Chondrocyte (in vitro differentiated cells): ENCODE data around the gene DSCAML1. TPM values are rescaled to one million over a fixed set of nuclear protein-coding genes. Genes with fewer than 3 reads are reported as not detected.

ENCODE experiments used
- DNase-seq: peaks from one replicate; pipeline ENCODE4 v3.0.0; 2021; ENCODE audit warnings: mixed read lengths, low spot score
- H3K27ac Mint-ChIP-seq: one replicate; pipeline ENCODE4 v1.8.0; 2021; ENCODE audit warnings: mild to moderate bottlenecking, moderate library complexity, mixed read lengths; ENCODE audit not compliant: unreplicated experiment
- H3K27me3 Mint-ChIP-seq: 2 replicates; pipeline ENCODE4 v1.8.0; 2021; ENCODE audit warnings: low read depth, mixed read lengths
- H3K36me3 Mint-ChIP-seq: 2 replicates; pipeline ENCODE4 v1.8.0; 2021; ENCODE audit warnings: low read depth, mixed read lengths
- H3K4me1 Mint-ChIP-seq: 2 replicates; pipeline ENCODE4 v1.8.0; 2021; ENCODE audit warnings: low read depth, mild to moderate bottlenecking, mixed read lengths
- H3K4me3 Mint-ChIP-seq: one replicate; pipeline ENCODE4 v1.8.0; 2021; ENCODE audit warnings: mild to moderate bottlenecking, moderate library complexity, mixed read lengths; ENCODE audit not compliant: unreplicated experiment
- H3K9me3 Mint-ChIP-seq: 2 replicates; pipeline ENCODE4 v1.8.0; 2021; ENCODE audit warnings: low read depth, mixed read lengths
- CTCF ChIP-seq: fragments of 200-600 bp; sonication (generic); IDR thresholded peaks from 2 replicates; pipeline ENCODE4 v1.5.0; 2021; ENCODE audit warnings: antibody characterized with exemption, mild to moderate bottlenecking, moderate library complexity
- total RNA-seq: library from RNA; stranded (reverse); gene quantifications from 3 replicates; pipeline ENCODE4 v1.2.1, GENCODE V29; 2021

DSCAML1 gene
- total RNA-seq, 1 donor from 2014 or later = not detected

GRCh38 chr11:117478126-117478860 is 318.7 kb downstream of the DSCAML1 start:
- Mint-ChIP-seq H3K4me1 (no peaks in the 10 kb centered on the region), H3K4me3 (no peak overlapping the region), H3K36me3 (no peaks in the 10 kb centered on the region), H3K27me3 (peaks cover 44% of the 10 kb centered on the region), H3K27ac (no peak overlapping the region), H3K9me3 (no peaks in the 10 kb centered on the region)
- DNase-seq = no peak
- TF ChIP-seq CTCF = no peak

DNA sequence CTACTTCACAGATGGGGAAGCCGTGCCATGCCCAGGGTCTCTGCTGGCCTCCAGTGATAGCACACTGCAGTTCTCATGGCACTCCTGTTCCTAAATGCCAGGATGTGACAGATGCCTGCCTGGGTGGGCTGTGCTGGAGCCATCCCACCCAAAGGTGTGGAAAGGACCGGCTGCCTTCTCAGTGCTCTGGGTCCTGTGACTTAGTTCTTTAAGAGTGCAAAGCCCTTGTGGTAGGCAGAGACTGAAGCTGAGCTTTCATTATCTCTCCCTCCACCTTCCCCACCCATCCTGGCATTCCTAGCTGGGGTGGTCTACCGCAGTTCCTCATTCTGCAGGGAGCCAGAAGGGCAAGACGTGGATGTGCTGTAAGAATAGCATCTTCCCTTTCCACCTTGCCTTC is 319.3 kb downstream of the DSCAML1 start:
- Mint-ChIP-seq H3K36me3 (no peaks in the 10 kb centered on the region), H3K9me3 (no peaks in the 10 kb centered on the region), H3K27me3 (peaks cover 40% of the 10 kb centered on the region), H3K4me3 (no peak overlapping the region), H3K27ac (no peak overlapping the region), H3K4me1 (no peaks in the 10 kb centered on the region)
- no peak for DNase-seq
- TF ChIP-seq CTCF = no peak

DNA sequence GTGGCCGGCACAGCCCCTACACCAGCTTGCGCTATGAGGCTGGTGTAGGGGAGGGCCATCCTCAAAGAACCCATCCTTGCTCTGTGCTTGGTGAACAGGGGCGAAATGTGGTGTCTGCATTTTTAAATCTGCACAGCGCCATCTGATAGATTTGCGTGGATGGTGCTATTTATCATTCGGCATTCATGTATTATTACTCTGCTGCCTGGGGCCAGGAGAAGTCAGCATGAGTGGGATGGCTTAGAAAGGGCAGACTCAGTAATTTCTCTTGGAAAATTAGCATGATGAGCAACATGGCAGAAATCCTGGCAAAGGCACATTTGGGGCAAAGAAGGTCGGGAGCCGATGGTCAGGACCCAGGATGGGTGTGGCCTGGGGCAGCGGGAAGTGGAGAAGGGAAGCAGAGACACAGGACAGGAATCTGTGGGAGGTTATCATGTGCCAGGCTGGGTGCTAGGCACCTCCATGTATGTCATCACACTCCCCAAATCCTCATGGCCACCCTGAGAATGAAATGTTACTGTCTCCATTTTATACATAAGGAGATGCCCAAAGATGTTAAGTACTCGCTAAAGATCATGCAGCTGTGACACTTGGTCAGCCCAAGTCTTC is 320.4 kb downstream of the DSCAML1 start:
- no peaks in the 10 kb centered on the region for H3K4me1 Mint-ChIP-seq
- H3K27me3 Mint-ChIP-seq = peaks cover 39% of the 10 kb centered on the region
- H3K36me3 Mint-ChIP-seq = no peaks in the 10 kb centered on the region
- H3K27ac Mint-ChIP-seq = no peak overlapping the region
- H3K4me3 Mint-ChIP-seq = no peak overlapping the region
- TF ChIP-seq CTCF = no peak
- H3K9me3 Mint-ChIP-seq = no peaks in the 10 kb centered on the region
- no peak for DNase-seq

DNA sequence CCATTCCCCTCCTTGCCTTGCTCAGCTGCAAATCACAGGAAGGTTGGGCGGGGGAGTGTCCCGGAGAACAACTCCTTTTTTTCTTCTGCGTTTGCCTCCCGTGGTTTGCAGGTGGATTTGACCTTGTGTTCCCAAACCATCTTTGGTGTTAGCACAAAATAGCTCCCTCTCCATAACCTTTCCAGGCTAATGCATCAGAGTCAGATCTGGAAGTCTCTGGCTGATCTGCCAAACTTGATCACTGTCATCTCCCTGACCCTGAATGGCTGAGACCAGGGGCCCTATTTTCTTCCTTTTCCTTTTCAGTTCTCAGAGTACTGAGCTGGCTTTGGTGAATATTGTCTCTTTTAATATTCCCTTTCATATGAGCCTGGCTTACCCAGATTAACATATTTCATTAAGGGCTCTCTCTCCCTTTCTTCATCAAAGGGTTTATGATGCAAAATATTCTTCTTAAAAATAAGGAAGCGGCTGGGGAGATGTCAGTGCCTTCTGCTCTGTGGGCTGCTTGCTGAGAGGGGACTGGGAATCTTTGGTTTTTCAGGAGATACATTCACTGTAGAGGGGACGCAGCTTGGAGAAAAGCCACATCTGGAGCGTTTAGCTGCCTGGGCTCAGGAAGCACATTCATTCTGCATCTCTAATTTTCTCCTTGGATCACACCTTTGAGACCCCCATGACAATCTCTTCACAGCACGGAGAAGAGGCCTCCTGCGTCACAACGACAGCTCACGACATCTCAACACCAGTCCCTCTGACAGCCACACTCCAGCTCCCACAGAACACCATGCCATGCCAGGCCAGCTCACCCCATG is 321.1 kb downstream of the DSCAML1 start:
- no peak overlapping the region for H3K4me3 Mint-ChIP-seq
- DNase-seq = no peak
- H3K27me3 Mint-ChIP-seq = peaks cover 39% of the 10 kb centered on the region
- H3K4me1 Mint-ChIP-seq = no peaks in the 10 kb centered on the region
- H3K36me3 Mint-ChIP-seq = no peaks in the 10 kb centered on the region
- H3K27ac Mint-ChIP-seq = no peak overlapping the region
- H3K9me3 Mint-ChIP-seq = no peaks in the 10 kb centered on the region
- no peak for TF ChIP-seq CTCF

GRCh38 chr11:117473481-117474091 is 323.4 kb downstream of the DSCAML1 start:
- Mint-ChIP-seq H3K27ac (no peak overlapping the region), H3K27me3 (peaks cover 45% of the 10 kb centered on the region), H3K4me3 (no peak overlapping the region), H3K9me3 (no peaks in the 10 kb centered on the region), H3K4me1 (no peaks in the 10 kb centered on the region), H3K36me3 (no peaks in the 10 kb centered on the region)
- no peak for TF ChIP-seq CTCF
- no peak for DNase-seq
